A673 (cell line): ENCODE data around the gene FSCN2.

Experiments
- EZH2 ChIP-seq: fragments of 200-600 bp; sonication (generic); IDR thresholded peaks from 2 replicates; pipeline ENCODE4 v1.6.1; 2017; ENCODE audit warnings: borderline replicate concordance, low read depth, mild to moderate bottlenecking, mixed read lengths, antibody characterized with exemption, low read length; ENCODE audit not compliant: poor library complexity, severe bottlenecking
- TF ChIP-seq, protein P1 (sequence below): fragments of 300-800, 200-600 bp; sonication (generic); conservative IDR thresholded peaks from 2 replicates; pipeline ENCODE4 v1.5.1; 2017; ENCODE audit warnings: low read depth, mild to moderate bottlenecking, antibody characterized with exemption, low read length, moderate library complexity, mixed read lengths

DNA sequence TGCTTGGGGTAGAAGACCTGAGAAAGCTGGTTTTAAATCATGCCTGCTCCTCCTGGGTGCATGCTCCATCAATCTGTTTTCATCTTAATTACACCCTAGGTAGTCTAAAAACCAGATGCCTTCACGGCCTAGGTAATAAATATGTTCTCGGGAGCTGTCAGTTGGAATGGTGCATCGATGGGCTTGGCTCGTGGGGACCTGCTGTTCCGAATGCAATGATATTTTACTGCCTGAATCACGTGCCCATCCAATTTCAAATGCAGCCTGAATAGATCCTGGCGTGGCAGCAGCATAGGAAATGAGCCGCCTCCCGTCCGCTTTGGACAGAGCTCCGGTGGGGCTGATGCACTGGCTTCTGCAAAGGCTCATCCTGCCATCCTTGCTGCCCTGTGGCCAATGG, 42.8 kb downstream of the FSCN2 start:
- TF ChIP-seq, protein P1, sequence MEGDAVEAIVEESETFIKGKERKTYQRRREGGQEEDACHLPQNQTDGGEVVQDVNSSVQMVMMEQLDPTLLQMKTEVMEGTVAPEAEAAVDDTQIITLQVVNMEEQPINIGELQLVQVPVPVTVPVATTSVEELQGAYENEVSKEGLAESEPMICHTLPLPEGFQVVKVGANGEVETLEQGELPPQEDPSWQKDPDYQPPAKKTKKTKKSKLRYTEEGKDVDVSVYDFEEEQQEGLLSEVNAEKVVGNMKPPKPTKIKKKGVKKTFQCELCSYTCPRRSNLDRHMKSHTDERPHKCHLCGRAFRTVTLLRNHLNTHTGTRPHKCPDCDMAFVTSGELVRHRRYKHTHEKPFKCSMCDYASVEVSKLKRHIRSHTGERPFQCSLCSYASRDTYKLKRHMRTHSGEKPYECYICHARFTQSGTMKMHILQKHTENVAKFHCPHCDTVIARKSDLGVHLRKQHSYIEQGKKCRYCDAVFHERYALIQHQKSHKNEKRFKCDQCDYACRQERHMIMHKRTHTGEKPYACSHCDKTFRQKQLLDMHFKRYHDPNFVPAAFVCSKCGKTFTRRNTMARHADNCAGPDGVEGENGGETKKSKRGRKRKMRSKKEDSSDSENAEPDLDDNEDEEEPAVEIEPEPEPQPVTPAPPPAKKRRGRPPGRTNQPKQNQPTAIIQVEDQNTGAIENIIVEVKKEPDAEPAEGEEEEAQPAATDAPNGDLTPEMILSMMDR = no peak
- TF ChIP-seq EZH2 = no peak
